WERI-Rb-1 (cell line): ENCODE data around the gene MYOZ1.

Experiments used
- DNase-seq: peaks from one replicate; pipeline ENCODE4 v3.0.0-alpha.2; 2020
- H3K27ac ChIP-seq: fragments of 250-450 bp; sonication (Bioruptor Pico); 2 replicates; pipeline ENCODE4 v1.5.1; 2020; ENCODE audit warnings: mild to moderate bottlenecking, moderate library complexity
- H3K27me3 ChIP-seq: fragments of 250-450 bp; sonication (Bioruptor Pico); 2 replicates; pipeline ENCODE4 v1.5.1; 2021; ENCODE audit warnings: mild to moderate bottlenecking, low read depth, moderate library complexity; ENCODE audit not compliant: insufficient read depth, severe bottlenecking
- H3K36me3 ChIP-seq: fragments of 250-450 bp; sonication (Bioruptor Pico); 2 replicates; pipeline ENCODE4 v1.5.1; 2020; ENCODE audit warnings: mild to moderate bottlenecking, moderate library complexity
- H3K4me3 ChIP-seq: 2 replicates; pipeline ENCODE4 v1.5.1; 2011; ENCODE audit warnings: low read depth, mild to moderate bottlenecking, control low read depth, low read length
- H3K9me3 ChIP-seq: fragments of 250-450 bp; sonication (Bioruptor Pico); 2 replicates; pipeline ENCODE4 v1.5.1; 2021; ENCODE audit warnings: mild to moderate bottlenecking, moderate library complexity; ENCODE audit not compliant: severe bottlenecking
- CTCF ChIP-seq: IDR thresholded peaks from 2 replicates; pipeline ENCODE4 v1.5.1; 2011; ENCODE audit warnings: low read depth, mild to moderate bottlenecking, control low read depth, inconsistent platforms, low read length

MYOZ1 gene

GRCh38 chr10:73645251-73645650, 4.0 kb upstream of the MYOZ1 start:
- no peak for TF ChIP-seq CTCF
- Histone ChIP-seq H3K4me3 (no peak overlapping the region), H3K36me3 (no peaks in the 10 kb centered on the region), H3K27ac (no peak overlapping the region), H3K27me3 (no peaks in the 10 kb centered on the region), H3K9me3 (no peaks in the 10 kb centered on the region)
- no peak for DNase-seq

- Histone ChIP-seq H3K27me3 (no peaks in the 10 kb centered on the region), H3K9me3 (no peaks in the 10 kb centered on the region), H3K36me3 (no peaks in the 10 kb centered on the region), H3K27ac (no peak overlapping the region; the same call in 1 of the 2 replicates), H3K4me3 (no peak overlapping the region)
- no peak for TF ChIP-seq CTCF
- no peak for DNase-seq
These were observed 3.5 kb upstream of the MYOZ1 start for GRCh38 chr10:73644767-73645166.

- DNase-seq: peak; percentile 60
- Histone ChIP-seq H3K4me3 (no peak overlapping the region), H3K27me3 (no peaks in the 10 kb centered on the region), H3K27ac (peak overlapping the region; percentile 15; the same call in 1 of the 2 replicates), H3K9me3 (no peaks in the 10 kb centered on the region), H3K36me3 (no peaks in the 10 kb centered on the region)
- peak; percentile 79 for TF ChIP-seq CTCF
These were observed 2.9 kb upstream of the MYOZ1 start for GRCh38 chr10:73644015-73644743.

- no peaks in the 10 kb centered on the region for H3K27me3 ChIP-seq
- no peaks in the 10 kb centered on the region for H3K36me3 ChIP-seq
- no peak overlapping the region for H3K4me3 ChIP-seq
- TF ChIP-seq CTCF: no peak
- no peak for DNase-seq
- H3K27ac ChIP-seq: no peak overlapping the region
- H3K9me3 ChIP-seq: no peaks in the 10 kb centered on the region
These were observed 2.1 kb upstream of the MYOZ1 start for GRCh38 chr10:73643362-73643761.

DNA sequence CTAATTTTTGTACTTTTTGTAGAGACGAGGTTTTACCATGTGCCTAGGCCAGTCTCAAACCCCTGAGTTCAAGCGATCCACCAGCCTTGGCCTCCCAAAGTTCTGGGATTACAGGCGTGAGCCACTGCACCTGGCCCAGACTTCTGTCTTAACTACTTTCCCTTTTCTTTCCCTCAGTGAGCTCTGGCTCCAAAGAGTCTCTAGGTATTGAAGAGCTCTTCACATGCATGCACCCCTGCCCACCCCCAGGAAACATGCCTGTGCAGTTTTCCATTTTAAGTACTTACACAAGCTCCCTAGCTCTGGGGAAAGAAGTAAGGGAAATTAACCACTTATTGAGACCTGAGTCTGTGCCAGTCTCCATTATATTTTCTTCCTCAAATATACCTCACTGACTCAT, 2.0 kb downstream of the MYOZ1 start:
- Histone ChIP-seq H3K27ac (no peak overlapping the region), H3K4me3 (no peak overlapping the region), H3K9me3 (no peaks in the 10 kb centered on the region), H3K27me3 (no peaks in the 10 kb centered on the region), H3K36me3 (no peaks in the 10 kb centered on the region)
- TF ChIP-seq CTCF: no peak
- DNase-seq: no peak

- Histone ChIP-seq H3K27me3 (no peaks in the 10 kb centered on the region), H3K27ac (no peak overlapping the region), H3K4me3 (no peak overlapping the region), H3K9me3 (no peaks in the 10 kb centered on the region), H3K36me3 (no peaks in the 10 kb centered on the region)
- DNase-seq: no peak
- no peak for TF ChIP-seq CTCF
These were observed 5.5 kb downstream of the MYOZ1 start for GRCh38 chr10:73635781-73636180.
